ENCODE results near the gene CACNA1B. TPM values are rescaled to one million over a fixed set of nuclear protein-coding genes. Genes with fewer than 3 reads are reported as not detected.

Gene CACNA1B
- total and polyA plus RNA-seq, 9 donors: 0.18 to 0.76 (median 0.34) TPM

DNA sequence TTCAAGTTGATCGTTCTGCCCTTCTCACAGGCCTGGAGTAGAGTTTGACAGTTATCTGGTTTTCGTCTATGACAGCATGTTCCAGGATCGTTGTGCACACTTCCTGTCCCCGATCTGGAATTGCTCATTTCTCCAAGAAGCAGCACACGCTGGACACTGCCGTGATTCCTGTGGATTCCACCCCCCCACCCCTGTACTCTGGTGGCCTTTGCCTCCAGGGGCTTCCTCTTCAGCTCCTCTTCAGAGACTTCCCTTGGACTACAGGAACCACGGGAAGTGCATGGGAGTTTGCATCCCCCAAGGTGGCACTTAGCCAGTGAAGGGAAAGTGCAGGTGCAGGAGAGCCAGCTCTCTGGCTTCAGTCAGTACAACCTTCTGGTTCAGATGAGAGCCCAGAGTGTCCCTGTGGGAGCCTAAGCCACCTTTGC is 160.7 kb downstream of the CACNA1B start:
- DNase-seq: no peak
- Histone ChIP-seq H3K27me3 (ENCODE audit: control insufficient read depth, insufficient read depth, low read length) (peaks cover 9% of the 10 kb centered on the region), H3K4me3 (ENCODE audit: low read length) (no peak overlapping the region), H3K4me1 (ENCODE audit: control insufficient read depth, insufficient read depth, low read length) (no peaks in the 10 kb centered on the region), H3K27ac (ENCODE audit: low read length) (no peak overlapping the region), H3K36me3 (ENCODE audit: control insufficient read depth, insufficient read depth, low read length) (no peaks in the 10 kb centered on the region), H3K9me3 (replicated peaks; ENCODE audit: control insufficient read depth, low read depth, low read length) (no peaks in the 10 kb centered on the region)
- 28% methylated on average over 4 of the region's 7 CpGs for WGBS (ENCODE audit: insufficient coverage)

DNA sequence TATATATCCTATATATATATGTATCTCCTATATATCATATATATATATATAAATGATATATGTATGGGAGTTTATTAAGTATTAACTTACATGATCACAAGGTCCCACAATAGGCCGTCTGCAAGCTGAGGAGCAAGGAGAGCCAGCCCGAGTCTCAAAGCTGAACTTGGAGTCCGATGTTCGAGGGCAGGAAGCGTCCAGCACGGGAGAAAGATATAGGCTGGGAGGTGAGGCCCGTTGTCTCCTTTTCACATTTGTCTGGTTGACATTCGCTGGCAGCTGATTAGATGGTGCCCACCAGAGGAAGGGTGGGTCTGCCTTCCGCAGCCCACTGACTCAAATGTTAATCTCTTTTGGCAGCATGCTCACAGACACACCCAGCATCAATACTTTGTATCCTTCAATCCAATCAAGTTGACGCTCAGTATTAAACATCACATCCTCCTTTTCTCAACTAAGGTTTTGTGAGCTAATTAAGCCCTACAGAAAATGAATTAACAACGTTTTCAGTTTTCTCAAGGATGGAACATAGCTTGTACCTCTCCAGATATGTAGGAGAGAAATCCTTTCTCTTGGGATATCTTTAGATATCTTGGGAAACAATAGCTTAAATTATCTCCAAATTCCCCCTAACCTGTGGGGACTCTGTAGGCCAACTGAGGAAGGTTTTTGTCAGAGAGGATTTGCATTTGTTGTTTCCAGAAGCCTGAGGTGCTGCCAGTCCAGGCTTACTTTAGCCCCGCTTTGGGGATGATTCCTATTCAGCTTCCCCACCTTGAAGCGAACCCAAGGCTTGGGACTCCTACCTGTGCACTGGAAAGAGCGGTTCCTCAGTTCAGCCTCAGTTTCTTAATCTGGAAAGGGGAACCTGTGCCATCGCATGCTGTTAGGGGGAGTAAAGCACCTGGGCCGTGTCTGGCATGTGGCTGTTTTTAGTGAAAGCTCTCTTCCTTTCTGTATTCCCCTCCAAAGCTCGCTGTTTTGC is 163.2 kb downstream of the CACNA1B start:
- H3K27ac ChIP-seq (ENCODE audit: low read length): no peak overlapping the region
- no peak overlapping the region for H3K4me3 ChIP-seq (ENCODE audit: low read length)
- H3K4me1 ChIP-seq (ENCODE audit: control insufficient read depth, insufficient read depth, low read length): no peaks in the 10 kb centered on the region
- no peak for DNase-seq
- H3K27me3 ChIP-seq (ENCODE audit: control insufficient read depth, insufficient read depth, low read length): peaks cover 5% of the 10 kb centered on the region
- H3K36me3 ChIP-seq (ENCODE audit: control insufficient read depth, insufficient read depth, low read length): no peaks in the 10 kb centered on the region
- no peaks in the 10 kb centered on the region for H3K9me3 ChIP-seq (replicated peaks; ENCODE audit: control insufficient read depth, low read depth, low read length)
- WGBS (ENCODE audit: insufficient coverage): 71% methylated on average over 5 of the region's 17 CpGs

DNA sequence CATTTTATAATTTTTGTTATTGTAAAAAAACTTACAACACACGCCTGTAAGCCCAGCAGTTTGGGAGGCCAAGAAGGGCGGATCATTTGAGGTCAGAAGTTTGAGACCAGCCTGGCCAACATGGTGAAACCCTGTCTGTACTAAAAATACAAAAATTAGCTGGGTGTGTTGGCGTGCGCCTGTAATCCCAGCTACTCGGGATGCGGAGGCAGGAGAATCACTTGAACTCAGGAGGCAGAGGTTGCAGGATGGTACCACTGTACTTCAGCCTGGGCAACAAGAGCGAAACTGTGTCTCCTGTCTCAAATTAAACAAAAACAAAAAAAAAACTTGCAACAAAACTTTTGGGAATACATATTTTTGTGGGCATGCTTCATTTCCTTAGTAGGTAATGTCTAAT is 164.6 kb downstream of the CACNA1B start:
- Histone ChIP-seq H3K4me1 (ENCODE audit: control insufficient read depth, insufficient read depth, low read length) (no peaks in the 10 kb centered on the region), H3K27ac (ENCODE audit: low read length) (no peak overlapping the region)

DNA sequence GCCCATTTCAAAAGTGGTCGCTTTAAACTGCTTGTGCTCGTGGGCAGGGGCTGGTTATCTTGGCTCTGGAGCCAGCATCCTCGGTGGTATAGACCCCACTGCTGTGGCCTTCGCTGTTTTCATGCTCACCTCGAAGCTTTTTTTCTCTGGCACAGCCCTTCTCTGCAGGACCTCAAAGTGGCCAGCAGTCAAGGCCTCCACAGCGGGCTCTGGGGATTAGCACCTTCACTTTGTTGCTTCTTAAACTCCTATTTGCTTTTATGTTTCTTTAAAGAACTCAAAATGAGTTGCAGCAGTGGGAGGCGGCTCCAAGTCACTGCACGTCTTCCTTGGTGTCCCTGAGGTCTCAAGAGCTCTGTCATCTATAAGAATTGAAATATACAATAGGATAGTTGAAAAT is 165.1 kb downstream of the CACNA1B start:
- Histone ChIP-seq H3K9me3 (replicated peaks; ENCODE audit: control insufficient read depth, low read depth, low read length) (no peaks in the 10 kb centered on the region), H3K27me3 (ENCODE audit: control insufficient read depth, insufficient read depth, low read length) (peaks cover 5% of the 10 kb centered on the region), H3K4me1 (ENCODE audit: control insufficient read depth, insufficient read depth, low read length) (no peaks in the 10 kb centered on the region), H3K27ac (ENCODE audit: low read length) (no peak overlapping the region), H3K36me3 (ENCODE audit: control insufficient read depth, insufficient read depth, low read length) (no peaks in the 10 kb centered on the region), H3K4me3 (ENCODE audit: low read length) (no peak overlapping the region)
- 46% methylated on average over 7 of the region's 8 CpGs for WGBS (ENCODE audit: insufficient coverage)
- DNase-seq: no peak

More for the DNA sequence above, 164.6 kb downstream of the CACNA1B start:
- H3K4me3 ChIP-seq (ENCODE audit: low read length): no peak overlapping the region
- no peaks in the 10 kb centered on the region for H3K9me3 ChIP-seq (replicated peaks; ENCODE audit: control insufficient read depth, low read depth, low read length)
- peaks cover 5% of the 10 kb centered on the region for H3K27me3 ChIP-seq (ENCODE audit: control insufficient read depth, insufficient read depth, low read length)
- 78% methylated on average over 5 of the region's 7 CpGs for WGBS (ENCODE audit: insufficient coverage)
- no peaks in the 10 kb centered on the region for H3K36me3 ChIP-seq (ENCODE audit: control insufficient read depth, insufficient read depth, low read length)
- DNase-seq: no peak

DNA sequence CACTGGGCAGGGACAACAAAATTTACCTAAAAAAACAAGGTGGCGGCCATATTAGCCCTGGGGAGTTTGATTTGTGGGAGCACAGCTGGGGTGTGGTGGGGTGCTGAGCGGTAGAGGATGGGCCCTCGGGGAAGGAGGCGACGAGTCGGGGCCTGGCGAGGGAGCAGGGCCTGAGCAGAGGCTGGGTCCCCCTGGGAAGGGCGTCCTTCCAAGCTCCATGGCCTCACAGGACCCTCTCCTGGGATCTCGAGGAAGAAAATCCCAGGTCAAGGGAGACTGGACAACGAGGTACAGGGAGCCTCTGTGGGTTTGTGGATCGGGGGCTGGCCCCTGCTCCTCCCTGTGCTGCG is 165.5 kb downstream of the CACNA1B start:
- Histone ChIP-seq H3K4me1 (ENCODE audit: control insufficient read depth, insufficient read depth, low read length) (no peaks in the 10 kb centered on the region), H3K4me3 (ENCODE audit: low read length) (no peak overlapping the region), H3K9me3 (replicated peaks; ENCODE audit: control insufficient read depth, low read depth, low read length) (no peaks in the 10 kb centered on the region), H3K27ac (ENCODE audit: low read length) (no peak overlapping the region), H3K27me3 (ENCODE audit: control insufficient read depth, insufficient read depth, low read length) (peaks cover 5% of the 10 kb centered on the region), H3K36me3 (ENCODE audit: control insufficient read depth, insufficient read depth, low read length) (no peaks in the 10 kb centered on the region)
- 81% methylated on average over 12 of the region's 12 CpGs for WGBS (ENCODE audit: insufficient coverage)
- no peak for DNase-seq

DNA sequence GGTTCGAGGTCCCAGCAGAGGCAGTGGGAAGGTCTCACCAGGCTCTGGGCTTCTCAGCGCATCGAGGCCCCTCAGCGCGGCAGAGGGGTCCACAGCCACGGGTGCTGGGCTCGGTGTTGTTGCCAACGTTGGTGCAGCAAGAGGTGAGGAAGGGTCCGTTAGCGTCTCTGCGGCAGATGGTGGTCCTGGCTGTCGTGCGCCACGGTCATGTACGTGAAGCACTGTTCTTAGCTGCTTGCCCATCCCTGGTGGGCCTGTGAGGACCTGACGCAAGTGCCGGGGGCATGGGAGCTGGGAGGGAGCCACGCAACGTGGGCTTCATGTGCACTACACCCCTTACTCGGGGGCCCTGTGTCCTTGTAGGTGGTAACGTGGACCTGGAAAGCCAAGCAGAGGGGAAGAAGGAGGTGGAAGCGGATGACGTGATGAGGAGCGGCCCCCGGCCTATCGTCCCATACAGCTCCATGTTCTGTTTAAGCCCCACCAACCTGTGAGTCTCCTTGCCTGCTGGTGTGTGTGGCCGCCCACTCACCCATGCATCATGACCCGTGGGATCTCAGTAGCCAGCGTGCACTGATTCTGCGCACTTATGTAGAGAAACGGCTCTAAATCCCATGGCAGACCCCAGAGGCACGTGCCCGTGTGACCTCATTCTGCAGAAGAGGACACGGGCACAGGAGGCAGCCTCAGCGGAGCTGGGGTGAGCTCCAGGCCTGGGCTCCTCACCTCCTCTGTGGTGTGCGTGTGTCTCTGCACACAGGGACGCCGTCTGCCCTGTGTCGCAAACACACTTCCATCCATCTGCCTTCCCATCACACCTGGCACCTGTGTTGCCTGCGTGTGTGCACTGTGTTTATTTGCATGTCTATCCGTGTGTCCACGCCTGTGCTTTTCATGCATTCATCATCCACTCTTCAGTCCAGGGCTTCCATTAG is 166.1 kb downstream of the CACNA1B start:
- Histone ChIP-seq H3K27ac (ENCODE audit: low read length) (no peak overlapping the region), H3K4me1 (ENCODE audit: control insufficient read depth, insufficient read depth, low read length) (no peaks in the 10 kb centered on the region), H3K36me3 (ENCODE audit: control insufficient read depth, insufficient read depth, low read length) (no peaks in the 10 kb centered on the region), H3K9me3 (replicated peaks; ENCODE audit: control insufficient read depth, low read depth, low read length) (no peaks in the 10 kb centered on the region), H3K4me3 (ENCODE audit: low read length) (no peak overlapping the region), H3K27me3 (ENCODE audit: control insufficient read depth, insufficient read depth, low read length) (peaks cover 3% of the 10 kb centered on the region)
- WGBS (ENCODE audit: insufficient coverage): 90% methylated on average over 40 of the region's 42 CpGs
- DNase-seq: no peak

DNA sequence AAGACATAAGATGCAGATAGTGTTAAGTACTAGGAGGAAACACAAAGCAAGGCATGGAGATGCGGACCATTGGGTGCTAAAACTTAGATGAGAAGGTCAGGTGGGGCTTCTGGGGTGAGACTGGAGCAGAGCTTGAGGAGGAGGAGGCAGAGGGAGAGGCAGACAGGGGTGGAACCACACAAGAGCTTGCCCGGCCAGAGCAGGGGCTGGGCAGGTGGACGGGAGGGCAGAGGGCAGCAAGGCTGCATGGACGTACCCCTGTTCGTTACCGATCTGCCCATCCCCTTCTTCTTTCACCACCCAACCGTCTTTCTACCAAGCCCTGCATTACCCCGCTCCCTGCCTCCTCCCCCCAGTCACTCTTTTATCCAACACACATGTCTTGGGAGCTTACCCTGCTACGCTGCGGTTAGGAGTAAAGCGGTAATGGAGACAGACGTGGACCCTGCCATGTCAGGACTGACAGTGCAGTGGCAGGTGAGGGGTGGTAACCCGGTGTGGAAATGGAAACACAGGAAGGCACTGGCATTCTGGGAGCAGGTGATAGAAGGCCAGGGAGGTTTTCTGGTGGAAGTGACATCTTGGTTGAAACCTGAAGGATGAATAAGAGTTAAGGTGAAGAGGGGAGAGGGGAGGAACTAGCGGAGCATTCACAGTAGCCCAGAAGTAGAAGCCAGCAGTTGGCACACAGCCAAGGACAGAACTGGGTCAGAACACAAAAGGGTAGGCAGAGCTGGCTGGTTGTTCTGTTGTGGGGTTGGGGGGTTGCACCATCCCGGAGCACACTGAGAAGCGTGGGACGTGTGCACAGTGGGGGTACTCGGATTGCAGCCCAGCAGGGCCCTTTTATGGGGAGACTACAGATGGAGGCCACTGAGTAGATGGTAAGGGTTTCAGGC is 167.2 kb downstream of the CACNA1B start:
- no peak overlapping the region for H3K4me3 ChIP-seq (ENCODE audit: low read length)
- H3K27me3 ChIP-seq (ENCODE audit: control insufficient read depth, insufficient read depth, low read length): peaks cover 3% of the 10 kb centered on the region
- WGBS (ENCODE audit: insufficient coverage): 68% methylated on average over 17 of the region's 18 CpGs
- H3K9me3 ChIP-seq (replicated peaks; ENCODE audit: control insufficient read depth, low read depth, low read length): no peaks in the 10 kb centered on the region
- no peaks in the 10 kb centered on the region for H3K4me1 ChIP-seq (ENCODE audit: control insufficient read depth, insufficient read depth, low read length)
- no peaks in the 10 kb centered on the region for H3K36me3 ChIP-seq (ENCODE audit: control insufficient read depth, insufficient read depth, low read length)
- no peak overlapping the region for H3K27ac ChIP-seq (ENCODE audit: low read length)
- DNase-seq: no peak

DNA sequence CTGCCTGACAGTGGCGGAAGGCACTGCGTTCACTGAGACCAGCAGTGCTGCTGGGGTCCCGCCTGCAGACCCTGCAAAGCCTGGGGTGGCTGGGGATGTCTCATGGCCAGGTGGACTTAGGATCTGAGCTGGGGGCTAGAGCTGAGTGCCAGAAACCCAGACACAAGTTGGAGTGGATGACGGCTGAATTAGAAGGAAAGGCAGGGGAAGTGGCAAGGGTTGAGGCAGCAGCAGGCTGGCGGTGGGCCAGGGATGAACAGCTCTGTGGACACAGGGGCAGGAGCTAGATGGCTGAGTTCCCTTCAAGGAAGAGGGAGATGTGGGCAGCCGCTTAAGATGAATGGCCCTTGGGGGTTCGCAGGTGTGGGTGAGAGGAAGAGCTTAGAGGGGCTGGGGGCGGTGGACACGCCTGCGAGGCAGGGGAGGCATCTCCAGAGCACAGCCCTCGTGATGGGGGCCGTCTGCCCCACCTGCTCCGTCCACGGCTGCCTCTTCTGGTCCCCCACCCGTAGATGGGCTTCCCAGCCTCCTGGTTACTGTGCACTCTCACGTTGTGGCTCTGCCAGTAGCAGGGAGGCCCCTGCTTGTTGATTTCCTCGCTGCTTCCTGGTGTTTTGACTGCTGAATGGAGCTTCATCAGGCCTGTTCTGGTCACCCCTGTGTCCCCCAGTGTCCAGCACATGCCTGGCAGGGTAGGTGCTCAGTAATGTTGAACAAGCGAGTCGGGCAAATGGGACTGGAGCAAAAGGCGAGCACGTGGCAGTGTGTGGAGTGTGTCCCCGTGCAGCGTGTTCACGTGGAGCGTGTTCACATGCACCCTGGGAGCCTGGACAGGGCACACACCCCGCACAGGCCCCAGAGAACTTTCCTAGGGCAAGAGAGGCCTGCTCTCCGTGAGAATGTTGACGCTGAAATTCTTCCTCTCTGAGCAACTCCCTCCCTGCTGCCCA is 168.2 kb downstream of the CACNA1B start:
- Histone ChIP-seq H3K36me3 (ENCODE audit: control insufficient read depth, insufficient read depth, low read length) (no peaks in the 10 kb centered on the region), H3K27ac (ENCODE audit: low read length) (no peak overlapping the region), H3K4me1 (ENCODE audit: control insufficient read depth, insufficient read depth, low read length) (no peaks in the 10 kb centered on the region), H3K4me3 (ENCODE audit: low read length) (no peak overlapping the region), H3K27me3 (ENCODE audit: control insufficient read depth, insufficient read depth, low read length) (peaks cover 3% of the 10 kb centered on the region), H3K9me3 (replicated peaks; ENCODE audit: control insufficient read depth, low read depth, low read length) (no peaks in the 10 kb centered on the region)
- 72% methylated on average over 24 of the region's 28 CpGs for WGBS (ENCODE audit: insufficient coverage)
- DNase-seq: no peak
